ENCODE measurements around the gene BNC2. TPM values are rescaled to one million over a fixed set of nuclear protein-coding genes. Genes with fewer than 3 reads are reported as not detected.

The BNC2 gene
- total and polyA plus RNA-seq, 2 donors (not counting 1 experiment from before 2014, with no cell fraction given), result 34.7 to 39.1 TPM

DNA sequence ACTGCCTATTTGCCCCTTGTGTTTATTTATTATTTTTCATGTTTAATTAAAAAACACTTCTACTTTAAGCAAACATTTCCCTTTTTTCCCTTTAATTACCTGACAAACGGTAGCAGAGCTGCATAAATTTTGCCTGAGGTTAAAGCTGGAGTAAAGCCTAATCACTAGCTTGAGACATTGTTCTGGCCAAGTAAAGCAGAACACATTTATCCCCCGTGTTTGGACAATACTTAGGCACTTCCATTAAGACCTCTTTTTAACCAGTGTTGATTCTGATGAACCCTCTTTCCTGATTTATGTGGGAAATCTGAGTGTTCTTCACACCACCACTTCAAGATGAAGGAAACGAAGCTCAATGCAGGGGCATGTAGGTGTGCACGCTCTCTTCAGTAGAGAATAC lies 54.5 kb downstream of the BNC2 start:
- H3K4me2 ChIP-seq (ENCODE audit: extremely low read depth, insufficient read depth, low read length), result no peak overlapping the region
- H4K20me1 ChIP-seq (ENCODE audit: control insufficient read depth, extremely low read depth, insufficient read depth, low read length), result no peaks in the 10 kb centered on the region
- TF ChIP-seq CTCF (conservative IDR thresholded peaks at IDR 0.05 in 1 of 2, IDR thresholded peaks at IDR 0.05 in 1 of 2; ENCODE audit: low read depth in 1 of 2, low read length in 2 of 2), result no peak
- TF ChIP-seq EZH2 (IDR thresholded peaks at IDR 0.05; ENCODE audit: low read length, missing control alignments), result no peak
- no peaks in the 10 kb centered on the region for H3K4me1 ChIP-seq (ENCODE audit: control insufficient read depth, extremely low read depth, insufficient read depth, low read length)
- no peak for DNase-seq (ENCODE audit: low read depth in 2 of 2)
- H3K27me3 ChIP-seq (ENCODE audit: control insufficient read depth, insufficient read depth, low read length), result no peaks in the 10 kb centered on the region
- H3K36me3 ChIP-seq (ENCODE audit: control insufficient read depth, insufficient read depth, low read length), result no peaks in the 10 kb centered on the region
- H2AFZ ChIP-seq (ENCODE audit: low read length), result no peak overlapping the region
- peaks cover 20% of the 10 kb centered on the region for H3K79me2 ChIP-seq (ENCODE audit: control insufficient read depth, insufficient read depth, low read length)
- no peaks in the 10 kb centered on the region for H3K9me3 ChIP-seq (ENCODE audit: control insufficient read depth, insufficient read depth, low read depth, low read length)
- H3K9ac ChIP-seq (ENCODE audit: insufficient read depth, low read length), result no peak overlapping the region
- no peak overlapping the region for H3K4me3 ChIP-seq (replicated peaks in 1 of 4; ENCODE audit: control extremely low read depth in 1 of 4, insufficient read depth in 1 of 4, low read depth in 3 of 4, low read length in 4 of 4)
- no peak overlapping the region for H3K27ac ChIP-seq (ENCODE audit: insufficient read depth, low read length)

DNA sequence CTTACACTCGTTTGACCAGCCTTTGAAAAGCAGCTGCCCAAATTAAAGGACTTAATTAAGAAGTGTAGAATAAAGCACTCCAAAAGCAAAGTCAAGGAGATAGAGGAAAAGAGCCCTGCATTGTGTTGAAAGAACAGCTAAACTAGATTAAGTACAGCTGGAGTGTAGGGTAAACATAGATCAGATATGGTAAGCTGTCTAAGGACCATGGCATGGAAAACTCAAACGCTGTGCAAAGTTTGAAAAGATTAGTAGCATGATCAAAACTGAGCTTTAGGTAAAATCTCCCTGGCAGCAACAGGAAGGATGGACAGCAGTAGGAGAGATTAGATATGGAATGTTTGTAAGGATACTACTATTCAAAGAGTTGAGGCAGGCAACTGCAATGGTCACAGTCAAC lies 55.4 kb downstream of the BNC2 start:
- no peak overlapping the region for H2AFZ ChIP-seq (ENCODE audit: low read length)
- H3K27me3 ChIP-seq (ENCODE audit: control insufficient read depth, insufficient read depth, low read length), result no peaks in the 10 kb centered on the region
- no peak overlapping the region for H3K4me2 ChIP-seq (ENCODE audit: extremely low read depth, insufficient read depth, low read length)
- no peak for TF ChIP-seq CTCF (conservative IDR thresholded peaks at IDR 0.05 in 1 of 2, IDR thresholded peaks at IDR 0.05 in 1 of 2; ENCODE audit: low read depth in 1 of 2, low read length in 2 of 2)
- TF ChIP-seq EZH2 (IDR thresholded peaks at IDR 0.05; ENCODE audit: low read length, missing control alignments), result no peak
- peaks cover 24% of the 10 kb centered on the region for H3K79me2 ChIP-seq (ENCODE audit: control insufficient read depth, insufficient read depth, low read length)
- no peak for DNase-seq (ENCODE audit: low read depth in 2 of 2)
- H3K4me1 ChIP-seq (ENCODE audit: control insufficient read depth, extremely low read depth, insufficient read depth, low read length), result no peaks in the 10 kb centered on the region
- H3K9me3 ChIP-seq (ENCODE audit: control insufficient read depth, insufficient read depth, low read depth, low read length), result no peaks in the 10 kb centered on the region
- no peak overlapping the region for H3K4me3 ChIP-seq (replicated peaks in 1 of 4; ENCODE audit: control extremely low read depth in 1 of 4, insufficient read depth in 1 of 4, low read depth in 3 of 4, low read length in 4 of 4)
- H3K27ac ChIP-seq (ENCODE audit: insufficient read depth, low read length), result no peak overlapping the region
- no peaks in the 10 kb centered on the region for H4K20me1 ChIP-seq (ENCODE audit: control insufficient read depth, extremely low read depth, insufficient read depth, low read length)
- H3K9ac ChIP-seq (ENCODE audit: insufficient read depth, low read length), result no peak overlapping the region
- H3K36me3 ChIP-seq (ENCODE audit: control insufficient read depth, insufficient read depth, low read length), result peaks cover 2% of the 10 kb centered on the region

DNA sequence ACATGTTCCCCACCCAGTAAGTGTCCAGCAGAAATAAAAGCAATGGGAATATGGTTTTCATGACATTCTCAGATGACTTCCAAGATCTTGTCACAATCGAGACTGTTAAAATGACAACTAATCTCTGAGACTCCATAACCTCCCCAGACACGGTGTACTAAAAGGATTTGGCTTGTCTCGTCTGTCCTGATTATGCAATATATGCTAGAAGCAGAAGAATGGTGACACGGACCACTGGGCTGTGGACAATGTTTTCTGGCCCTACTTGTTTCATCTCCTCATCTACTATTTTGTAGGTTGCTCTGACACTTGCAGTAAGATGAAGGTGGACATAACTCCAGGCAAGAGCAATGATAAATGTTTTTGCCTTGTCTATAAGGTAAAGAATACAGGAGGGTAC lies 56.6 kb downstream of the BNC2 start:
- Histone ChIP-seq H4K20me1 (ENCODE audit: control insufficient read depth, extremely low read depth, insufficient read depth, low read length) (no peaks in the 10 kb centered on the region), H3K4me3 (replicated peaks in 1 of 4; ENCODE audit: control extremely low read depth in 1 of 4, insufficient read depth in 1 of 4, low read depth in 3 of 4, low read length in 4 of 4) (no peak overlapping the region), H3K4me1 (ENCODE audit: control insufficient read depth, extremely low read depth, insufficient read depth, low read length) (no peaks in the 10 kb centered on the region), H3K9ac (ENCODE audit: insufficient read depth, low read length) (no peak overlapping the region), H3K27ac (ENCODE audit: insufficient read depth, low read length) (no peak overlapping the region), H3K36me3 (ENCODE audit: control insufficient read depth, insufficient read depth, low read length) (peaks cover 2% of the 10 kb centered on the region), H2AFZ (ENCODE audit: low read length) (no peak overlapping the region), H3K4me2 (ENCODE audit: extremely low read depth, insufficient read depth, low read length) (no peak overlapping the region), H3K79me2 (ENCODE audit: control insufficient read depth, insufficient read depth, low read length) (peaks cover 23% of the 10 kb centered on the region), H3K9me3 (ENCODE audit: control insufficient read depth, insufficient read depth, low read depth, low read length) (no peaks in the 10 kb centered on the region), H3K27me3 (ENCODE audit: control insufficient read depth, insufficient read depth, low read length) (no peaks in the 10 kb centered on the region)
- no peak for DNase-seq (ENCODE audit: low read depth in 2 of 2)
- TF ChIP-seq CTCF (conservative IDR thresholded peaks at IDR 0.05 in 1 of 2, IDR thresholded peaks at IDR 0.05 in 1 of 2; ENCODE audit: low read depth in 1 of 2, low read length in 2 of 2), result no peak
- no peak for TF ChIP-seq EZH2 (IDR thresholded peaks at IDR 0.05; ENCODE audit: low read length, missing control alignments)

Measured in fibroblast of lung (primary cell).